ENCODE measurements around the gene BEND3.
"Not testable (repeated sequence)": the region's sequence is repeated elsewhere in the genome, so short reads cannot be mapped to it uniquely, and the experiment has no call there.

The BEND3 gene

DNA sequence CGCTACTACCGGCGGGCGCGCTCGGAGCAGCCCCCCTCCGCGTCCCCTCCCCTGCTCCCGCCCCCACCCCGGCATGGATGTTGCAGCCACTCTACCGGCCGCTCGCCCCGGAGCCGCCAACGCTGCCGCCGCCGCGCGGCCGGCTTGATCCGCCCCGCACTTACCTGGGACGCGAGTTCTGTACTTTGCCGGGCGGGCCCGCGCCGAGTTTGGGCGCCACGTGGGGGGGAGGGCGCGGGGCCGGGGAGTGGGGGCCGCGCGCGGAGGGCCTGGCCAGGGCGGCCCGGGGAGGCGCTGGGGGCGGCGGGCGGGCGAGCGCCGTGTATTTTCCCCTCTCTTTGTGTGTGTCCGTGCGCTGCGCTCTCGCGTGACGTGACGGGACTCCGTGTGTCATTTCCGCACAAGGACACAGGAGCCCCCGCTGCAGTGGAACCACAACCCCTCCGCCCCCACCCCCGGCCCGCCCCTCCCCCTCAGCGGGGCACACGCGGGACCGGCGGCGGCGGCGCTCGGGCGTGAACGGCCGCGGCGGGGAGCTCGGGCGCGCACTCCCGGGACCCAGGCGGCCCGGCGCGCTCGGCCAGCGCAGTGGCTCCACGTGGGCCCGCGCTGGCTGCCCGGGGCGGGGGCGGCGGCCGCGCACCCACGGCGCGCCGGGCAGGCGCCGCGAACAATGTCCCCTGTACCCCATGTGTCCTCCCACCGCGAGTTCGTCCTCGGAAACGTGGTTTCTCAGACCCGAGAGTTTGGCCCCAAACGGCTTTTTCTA lies at the start of gene BEND3:
TSS of gene BEND3 (minus strand) at position 590 of the 769 bp plus-strand sequence. CDS start 16,230 bp downstream, outside the sequence.
- no peak for DNase-seq (ENCODE audit: low read depth)

DNA sequence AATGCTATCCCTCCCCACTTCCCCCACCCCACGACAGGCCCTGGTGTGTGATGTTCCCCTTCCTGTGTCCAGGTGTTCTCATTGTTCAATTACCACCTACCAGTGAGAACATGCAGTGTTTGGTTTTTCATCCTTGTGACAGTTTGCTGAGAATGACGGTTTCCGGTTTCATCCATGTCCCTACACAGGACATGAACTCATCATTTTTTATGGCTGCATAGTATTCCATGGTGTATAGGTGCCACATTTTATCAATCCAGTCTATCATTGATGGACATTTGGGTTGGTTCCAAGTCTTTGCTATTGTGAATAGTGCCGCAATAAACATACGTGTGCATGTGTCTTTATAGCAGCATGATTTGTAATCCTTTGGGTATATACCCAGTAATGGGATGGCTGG lies 49.0 kb upstream of the BEND3 start:
- not testable (repeated sequence) for DNase-seq (ENCODE audit: low read depth)

DNA sequence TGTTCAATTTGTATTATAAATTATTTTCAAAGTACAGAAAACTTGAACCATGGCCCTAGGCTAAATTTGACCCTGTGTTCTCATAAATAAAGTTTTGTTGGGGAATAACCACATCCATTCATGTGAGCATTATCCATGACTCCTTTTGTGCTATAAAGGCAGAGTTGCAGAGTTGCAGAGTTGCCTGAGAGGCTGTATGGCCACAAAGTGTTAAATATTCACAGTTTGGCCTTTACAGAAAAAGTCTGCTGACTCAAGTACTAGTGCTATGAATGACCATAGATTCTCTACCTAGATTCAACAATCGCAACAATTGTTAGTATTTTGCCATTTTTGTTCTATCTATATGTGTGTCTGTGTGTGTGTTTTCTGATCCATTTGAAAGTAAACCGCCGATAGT lies 46.2 kb upstream of the BEND3 start:
- no peak for DNase-seq (ENCODE audit: low read depth)

- no peak for DNase-seq (ENCODE audit: low read depth)
Observed at GRCh38 chr6:107156617-107157016, 41.3 kb upstream of the BEND3 start.

DNA sequence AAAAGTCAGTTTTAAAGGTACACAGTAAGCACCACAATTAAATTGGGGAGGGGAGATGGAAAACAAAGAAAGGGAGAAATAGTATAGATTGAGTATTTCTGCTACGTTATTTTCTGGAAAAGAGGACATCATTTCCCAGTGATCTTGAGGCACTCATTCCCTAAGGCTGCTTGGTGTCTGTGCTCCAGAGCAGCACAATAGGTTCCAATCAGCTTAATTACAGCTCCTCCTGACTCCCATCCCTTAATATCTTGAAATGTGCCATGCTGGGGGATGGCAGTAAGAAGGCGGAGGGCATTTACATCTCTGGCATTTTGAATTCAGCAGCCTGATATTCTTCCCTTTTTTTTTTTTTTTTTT lies 39.5 kb upstream of the BEND3 start:
- no peak for DNase-seq (ENCODE audit: low read depth)

DNA sequence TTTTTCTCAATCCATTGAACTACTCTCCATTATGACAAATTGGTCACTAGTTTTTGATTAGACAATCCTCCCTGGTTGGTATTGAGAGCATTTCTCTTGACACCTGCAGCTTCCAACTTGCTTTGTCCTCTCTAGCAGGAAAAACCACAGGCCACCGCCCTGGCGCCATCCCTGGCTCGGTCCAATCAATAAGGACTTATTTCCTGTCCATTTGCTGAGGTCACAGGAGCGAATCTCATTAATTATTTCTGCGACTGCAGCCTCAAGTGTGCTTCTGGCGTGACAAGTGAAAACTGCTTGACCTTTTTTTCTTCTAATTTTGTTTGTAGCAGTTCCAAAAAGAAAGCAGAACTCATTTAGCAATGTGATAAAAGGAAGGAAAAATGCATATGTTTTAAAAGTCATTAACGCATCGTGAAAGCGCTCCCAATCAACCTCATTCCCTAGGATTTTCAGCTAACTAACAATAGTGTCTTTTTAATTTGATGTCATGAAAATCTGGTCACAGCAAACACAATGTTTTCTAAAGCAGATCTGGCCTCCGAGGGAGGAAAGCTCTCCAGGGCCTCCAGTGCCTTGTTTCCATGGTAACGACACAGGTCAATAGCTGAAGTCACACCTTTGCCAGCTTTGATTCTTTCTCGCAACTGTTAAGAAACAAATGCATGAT lies 39.0 kb upstream of the BEND3 start:
- DNase-seq (ENCODE audit: low read depth): no peak

DNA sequence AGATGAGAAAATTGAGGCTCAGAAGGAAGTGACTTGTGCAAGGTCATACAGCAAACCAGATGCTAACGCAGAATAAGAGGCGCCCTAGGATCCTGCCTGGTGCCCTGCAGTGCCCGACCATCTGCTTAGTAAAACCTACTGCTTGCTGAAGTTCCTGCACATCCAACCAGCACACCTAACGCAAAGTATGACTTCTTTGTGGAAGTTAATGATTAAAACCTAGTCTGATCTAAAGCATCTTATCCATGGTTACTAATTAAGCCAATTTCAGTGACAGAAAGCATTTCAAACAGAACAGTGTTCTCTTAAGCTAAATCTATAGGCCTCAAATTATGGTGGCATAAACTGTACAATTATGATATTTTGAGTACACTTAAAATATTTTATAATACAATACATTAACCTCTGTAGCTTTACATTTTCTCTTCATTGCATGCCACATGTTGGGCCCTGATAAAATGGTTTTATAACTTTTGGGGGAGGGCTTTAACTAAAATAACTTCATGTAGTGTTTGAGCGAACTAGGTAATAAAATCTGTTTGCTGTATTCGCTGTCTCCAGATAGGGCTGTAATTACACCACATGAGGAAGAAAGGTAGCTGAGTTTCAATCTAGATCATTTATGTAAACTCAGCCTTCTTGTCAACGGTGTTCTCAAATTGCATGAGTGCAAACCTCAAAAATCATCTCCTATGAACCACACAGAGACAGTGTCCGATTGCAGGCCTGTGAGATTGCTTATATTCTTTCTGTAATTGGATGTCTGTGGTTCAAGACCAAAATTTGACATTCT lies 37.5 kb upstream of the BEND3 start:
- DNase-seq (ENCODE audit: low read depth): no peak

- DNase-seq (ENCODE audit: low read depth): no peak
Observed at GRCh38 chr6:107144666-107145065, 29.4 kb upstream of the BEND3 start.

- DNase-seq (ENCODE audit: low read depth): no peak
Observed at GRCh38 chr6:107144014-107144413, 28.7 kb upstream of the BEND3 start.

DNA sequence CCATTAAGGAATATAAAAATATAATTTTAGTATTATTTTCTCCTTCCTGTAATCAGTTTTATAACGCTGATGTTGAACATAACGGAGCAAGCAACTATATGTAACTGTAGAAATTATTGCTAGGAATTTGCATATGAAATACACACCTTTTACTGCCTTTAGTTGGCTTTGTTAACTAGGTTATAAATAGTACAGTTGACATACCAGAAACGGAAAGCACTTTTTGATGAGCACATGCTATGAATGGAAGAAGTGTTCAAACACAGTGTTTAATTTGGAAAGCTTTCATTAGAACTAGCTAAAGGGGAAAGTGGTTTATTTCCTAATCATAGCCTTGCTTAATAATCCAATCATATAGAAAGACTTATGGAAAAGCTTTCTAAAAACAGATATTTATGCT lies 25.3 kb upstream of the BEND3 start:
- DNase-seq (ENCODE audit: low read depth): no peak

DNA sequence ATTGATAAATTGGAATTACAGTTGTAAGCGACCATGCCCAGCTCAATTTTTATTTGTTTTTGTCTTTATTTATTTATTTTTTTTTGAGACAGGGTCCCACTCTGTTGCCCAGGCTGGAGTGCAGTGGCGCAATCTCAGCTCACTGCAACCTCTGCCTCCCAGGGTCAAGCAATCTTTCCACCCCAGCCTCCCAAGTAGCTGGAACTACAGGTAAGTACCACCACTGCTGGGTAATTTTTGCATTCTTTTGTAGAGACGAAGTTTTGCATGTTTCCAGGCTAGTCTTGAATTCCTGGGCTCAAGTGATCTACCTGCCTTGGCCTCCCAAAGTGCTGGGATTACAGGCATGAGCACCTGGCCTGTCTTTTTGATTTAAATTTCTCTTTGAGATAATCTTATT lies 21.0 kb upstream of the BEND3 start:
- DNase-seq (ENCODE audit: low read depth): not testable (repeated sequence)

DNA sequence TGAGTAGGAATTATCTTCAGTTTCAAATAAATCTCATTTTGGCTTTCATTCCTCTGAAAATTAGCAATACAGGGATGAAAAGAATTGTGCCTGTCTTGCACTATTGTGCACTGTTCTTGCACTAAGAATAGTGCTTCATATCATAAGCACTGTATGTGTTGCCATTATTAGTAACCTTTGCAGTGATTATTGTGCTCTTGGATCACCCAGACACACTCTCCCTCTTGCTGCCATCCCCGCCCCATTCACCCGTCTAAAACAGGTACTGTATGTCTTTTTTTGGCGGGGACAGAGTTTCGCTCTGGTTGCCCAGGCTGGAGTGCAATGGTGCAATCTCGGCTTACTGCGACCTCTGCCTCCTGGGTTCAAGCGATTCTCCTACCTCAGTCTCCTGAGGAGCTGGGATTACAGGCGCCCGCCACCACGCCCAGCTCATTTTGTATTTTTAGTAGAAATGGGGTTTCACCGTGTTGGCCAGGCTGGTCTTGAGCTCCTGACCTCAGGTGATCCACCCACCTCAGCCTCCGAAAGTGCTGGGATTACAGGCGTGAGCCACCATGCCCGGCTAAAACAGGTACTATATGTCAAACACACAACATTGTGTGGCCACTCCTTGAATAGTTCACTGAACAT lies 19.8 kb upstream of the BEND3 start:
- DNase-seq (ENCODE audit: low read depth): not testable (repeated sequence)

GRCh38 chr6:107132330-107132954 lies 17.1 kb upstream of the BEND3 start:
- DNase-seq (ENCODE audit: low read depth): no peak

DNA sequence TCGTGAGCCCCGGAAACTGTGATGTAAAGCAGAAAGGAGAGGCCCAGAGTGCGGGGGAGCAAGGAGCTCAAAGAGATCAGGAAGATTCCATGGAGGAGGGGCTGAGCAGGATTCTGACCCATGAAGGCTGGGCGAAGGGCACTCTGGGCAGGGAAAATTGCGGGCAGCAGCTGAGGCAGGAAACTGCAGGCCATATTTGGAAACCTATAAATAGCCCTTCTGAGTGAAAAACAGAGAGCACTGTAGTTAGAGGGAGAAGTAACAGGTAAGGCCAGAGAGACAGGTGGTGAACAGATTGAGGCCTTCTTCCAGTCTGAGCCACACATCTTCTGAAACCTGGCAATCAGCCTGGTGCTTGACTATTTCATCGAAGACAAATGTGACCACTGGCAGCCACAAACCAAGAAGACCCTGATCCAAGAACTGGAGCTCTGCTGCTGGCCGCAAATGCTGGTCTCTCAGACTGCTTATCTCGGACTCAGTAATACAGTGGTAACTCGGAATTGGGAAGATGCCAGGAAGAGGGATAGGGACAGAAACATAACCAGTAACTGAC lies 14.1 kb upstream of the BEND3 start:
- no peak for DNase-seq (ENCODE audit: low read depth)

DNA sequence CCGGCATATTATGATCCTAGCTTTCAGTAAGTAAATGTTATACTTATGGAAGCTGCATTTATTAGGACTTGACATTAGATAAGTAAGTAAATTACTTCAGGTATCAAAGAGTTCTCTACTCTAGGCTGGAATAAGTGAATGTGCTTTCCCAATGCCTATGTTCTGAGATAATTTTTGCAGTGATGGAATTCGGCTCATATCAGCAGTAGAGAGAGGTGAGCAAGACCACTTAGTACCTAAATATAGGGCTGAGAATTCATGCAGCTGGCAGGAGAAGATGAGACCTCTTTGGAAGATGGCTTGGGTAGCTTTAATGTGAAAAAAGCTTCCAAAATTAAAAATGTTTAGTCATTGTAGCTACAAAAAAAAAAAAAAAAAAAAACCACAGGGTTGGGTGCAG lies 13.3 kb upstream of the BEND3 start:
- DNase-seq (ENCODE audit: low read depth): no peak

- DNase-seq (ENCODE audit: low read depth): no peak
Observed at GRCh38 chr6:107128175-107128574, 12.9 kb upstream of the BEND3 start.

DNA sequence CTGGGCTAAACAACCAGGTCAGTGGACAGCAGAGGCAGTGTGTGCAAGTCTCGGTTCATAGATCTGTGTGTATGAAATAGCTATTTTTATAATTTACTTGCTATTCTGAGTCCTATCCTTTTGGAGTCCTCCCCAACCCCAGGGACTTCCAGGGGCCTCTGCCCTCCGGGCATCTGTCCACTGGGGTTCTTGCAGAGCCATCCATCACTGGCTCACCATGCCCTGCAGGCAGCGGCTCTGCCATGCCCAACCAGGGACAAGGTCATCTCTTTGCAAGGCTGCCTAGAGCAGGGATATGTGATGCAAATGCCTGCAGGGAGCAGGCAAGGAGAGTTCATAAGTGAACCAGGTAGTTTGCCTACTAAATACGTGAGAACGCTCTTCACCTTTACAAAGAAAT lies 10.5 kb upstream of the BEND3 start:
- no peak for DNase-seq (ENCODE audit: low read depth)

GRCh38 chr6:107124934-107125348 lies 9.6 kb upstream of the BEND3 start:
- no peak for DNase-seq (ENCODE audit: low read depth)

- DNase-seq (ENCODE audit: low read depth): no peak
Observed at GRCh38 chr6:107123501-107123900, 8.2 kb upstream of the BEND3 start.

- DNase-seq (ENCODE audit: low read depth): no peak
Observed at GRCh38 chr6:107122748-107123147, 7.4 kb upstream of the BEND3 start.

DNA sequence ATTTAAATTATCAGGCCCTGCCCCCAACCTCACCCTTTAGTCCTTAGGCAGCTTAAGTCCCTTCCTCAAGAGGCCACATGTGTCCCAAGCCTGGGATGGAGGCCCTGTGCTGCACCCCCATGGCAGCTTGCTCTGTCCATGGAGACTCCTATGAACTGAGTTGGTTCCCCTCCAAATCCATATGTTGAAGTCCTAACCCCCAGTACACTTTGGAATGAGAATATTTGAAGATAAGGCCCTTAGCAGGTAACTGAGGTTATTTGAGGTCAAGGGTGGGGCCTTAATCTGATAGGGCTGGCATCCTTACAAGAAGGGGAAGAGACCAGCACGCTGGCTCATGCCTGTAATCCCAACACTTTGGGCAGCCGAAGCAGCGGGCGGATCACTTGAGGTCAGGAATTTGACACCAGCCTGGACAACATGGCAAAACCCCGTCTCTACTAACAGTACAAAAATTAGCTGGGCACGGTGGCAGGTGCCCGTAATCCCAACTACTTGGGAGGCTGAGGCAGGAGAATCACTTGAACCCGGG lies 6.7 kb upstream of the BEND3 start:
- DNase-seq (ENCODE audit: low read depth): no peak

Measured in HS-27A (cell line).